Right atrium auricular region (tissue), 2 donors: ENCODE measurements around the gene GSK3A. TPM values are rescaled to one million over a fixed set of nuclear protein-coding genes. Genes with fewer than 3 reads are reported as not detected.

Experiments used
- DNase-seq: peaks from one replicate; pipeline ENCODE4 v3.0.0-alpha.2; 2019; ENCODE audit warnings: low spot score
- H3K27ac ChIP-seq, 2 donors: fragments of 200-600 bp; sonication (generic); 1 replicate in 1 of 2; 2 replicates in 1 of 2; pipeline ENCODE4 v1.5.1; 2016 to 2019
- H3K27me3 ChIP-seq, 2 donors: fragments of 200-600 bp; sonication (generic); one replicate each; pipeline versions ENCODE4 v1.5.1 to v1.6.0; 2017 to 2019
- H3K36me3 ChIP-seq: fragments of 200-600 bp; sonication (generic); one replicate; pipeline ENCODE4 v1.5.1; 2016
- H3K4me1 ChIP-seq, 2 donors: fragments of 200-600 bp; sonication (generic); one replicate each; pipeline versions ENCODE4 v1.5.1 to v1.6.0; 2017 to 2019
- H3K4me3 ChIP-seq, 2 donors: fragments of 200-600 bp; sonication (generic); 1 replicate in 1 of 2; 2 replicates in 1 of 2; pipeline ENCODE4 v1.5.1; 2017 to 2019; ENCODE audit warnings: mild to moderate bottlenecking in 1 of 2, moderate library complexity in 1 of 2
- H3K9me3 ChIP-seq, 2 donors: fragments of 200-600 bp; sonication (generic); one replicate each; pipeline ENCODE4 v1.5.1; 2019
- CTCF ChIP-seq, 2 donors: fragments of 200-600 bp; sonication (generic); IDR thresholded peaks; one replicate each; pipeline ENCODE4 v1.5.1; 2019; ENCODE audit warnings: antibody characterized with exemption in 2 of 2
- total RNA-seq, 2 donors: library from RNA; depleted of rRNA; stranded (reverse); fragments of >200 nt; gene quantifications; one replicate each; pipeline ENCODE4 v1.1.0, GENCODE V29; 2016

GSK3A gene
- total RNA-seq, 2 donors from 2014 or later, result 18.1 to 27.9 TPM

- Histone ChIP-seq H3K27ac (peak overlapping the region; percentile 51 to 86), H3K9me3 (no peaks in the 10 kb centered on the region), H3K4me1 (peaks cover 0 to 51% of the 10 kb centered on the region in 2 donors), H3K36me3 (peaks cover 39% of the 10 kb centered on the region), H3K27me3 (no peaks in the 10 kb centered on the region), H3K4me3 (peak overlapping the region in 1 of 2 donors; percentile 67)
- no peak for TF ChIP-seq CTCF (IDR thresholded peaks at IDR 0.05)
- DNase-seq, result no peak
Observed at GRCh38 chr19:42285988-42286348, 43.6 kb upstream of the GSK3A start.

- no peak for TF ChIP-seq CTCF (IDR thresholded peaks at IDR 0.05)
- H3K9me3 ChIP-seq, result no peaks in the 10 kb centered on the region
- peak overlapping the region; percentile 51 to 86 for H3K27ac ChIP-seq
- no peak for DNase-seq
- peaks cover 0 to 55% of the 10 kb centered on the region in 2 donors for H3K4me1 ChIP-seq
- no peaks in the 10 kb centered on the region for H3K27me3 ChIP-seq
- H3K4me3 ChIP-seq, result peak overlapping the region in 1 of 2 donors; percentile 67
- H3K36me3 ChIP-seq, result peaks cover 35% of the 10 kb centered on the region
Observed at GRCh38 chr19:42285541-42285941, 43.1 kb upstream of the GSK3A start.

GRCh38 chr19:42284591-42285341 is 42.4 kb upstream of the GSK3A start:
- Histone ChIP-seq H3K27me3 (no peaks in the 10 kb centered on the region), H3K36me3 (peaks cover 27% of the 10 kb centered on the region), H3K4me1 (peaks cover 0 to 56% of the 10 kb centered on the region in 2 donors), H3K9me3 (no peaks in the 10 kb centered on the region), H3K4me3 (peak overlapping the region; percentile 52 to 67), H3K27ac (peak overlapping the region; percentile 85 to 86)
- no peak for DNase-seq
- no peak for TF ChIP-seq CTCF (IDR thresholded peaks at IDR 0.05)

- Histone ChIP-seq H3K9me3 (no peaks in the 10 kb centered on the region), H3K27ac (peak overlapping the region; percentile 97 to 99), H3K36me3 (peaks cover 20% of the 10 kb centered on the region), H3K4me1 (peaks cover 0 to 62% of the 10 kb centered on the region in 2 donors), H3K4me3 (peak overlapping the region; percentile 49 to 67), H3K27me3 (no peaks in the 10 kb centered on the region)
- DNase-seq, result peak; percentile 73
- TF ChIP-seq CTCF (IDR thresholded peaks at IDR 0.05), result no peak
Observed at GRCh38 chr19:42284066-42284501, 41.7 kb upstream of the GSK3A start.

- TF ChIP-seq CTCF (IDR thresholded peaks at IDR 0.05), result peak in 1 of 2 donors; percentile 21
- Histone ChIP-seq H3K4me3 (peak overlapping the region; percentile 49 to 67), H3K4me1 (peaks cover 0 to 69% of the 10 kb centered on the region in 2 donors), H3K27ac (peak overlapping the region; percentile 97 to 99), H3K9me3 (no peaks in the 10 kb centered on the region), H3K36me3 (peaks cover 13% of the 10 kb centered on the region), H3K27me3 (no peaks in the 10 kb centered on the region)
- DNase-seq, result peak; percentile 97
Observed at GRCh38 chr19:42283188-42284065, 41.0 kb upstream of the GSK3A start.
